NT2/D1 (cell line): ENCODE results near the gene CLDN10.

Source experiments
- DNase-seq: peaks from one replicate; pipeline ENCODE4 v3.0.0-alpha.2; 2011; ENCODE audit warnings: low read depth, low spot score
- H3K27me3 ChIP-seq: 2 replicates; pipeline ENCODE4 v1.6.0; 2011; ENCODE audit warnings: mild to moderate bottlenecking; ENCODE audit not compliant: insufficient read length, insufficient read depth
- H3K36me3 ChIP-seq: 2 replicates; pipeline ENCODE4 v1.6.1; 2011; ENCODE audit warnings: mild to moderate bottlenecking, low read length, mixed read lengths; ENCODE audit not compliant: insufficient read depth, insufficient read length
- H3K4me1 ChIP-seq: 2 replicates; pipeline ENCODE4 v1.5.1; 2011; ENCODE audit not compliant: insufficient read depth, insufficient read length
- H3K4me3 ChIP-seq: 2 replicates; pipeline ENCODE4 v1.5.1; 2011; ENCODE audit warnings: low read depth; ENCODE audit not compliant: insufficient read length
- H3K9ac ChIP-seq: 2 replicates; pipeline ENCODE4 v1.6.0; 2011; ENCODE audit warnings: low read depth; ENCODE audit not compliant: insufficient read length
- H3K9me3 ChIP-seq: 2 replicates; pipeline ENCODE4 v1.5.1; 2011; ENCODE audit warnings: mild to moderate bottlenecking, low read length; ENCODE audit not compliant: insufficient read depth
- SUZ12 ChIP-seq: IDR thresholded peaks from 2 replicates; pipeline ENCODE4 v1.6.1; 2011; ENCODE audit not compliant: insufficient read length, insufficient read depth; ENCODE audit errors: extremely low read depth
- YY1 ChIP-seq: IDR thresholded peaks from 2 replicates; pipeline ENCODE4 v1.6.1; 2011; ENCODE audit not compliant: insufficient read length, insufficient read depth
- ZNF274 ChIP-seq: IDR thresholded peaks from 2 replicates; pipeline ENCODE4 v1.6.1; 2011; ENCODE audit warnings: mild to moderate bottlenecking, low read depth, low read length

Gene CLDN10

DNA sequence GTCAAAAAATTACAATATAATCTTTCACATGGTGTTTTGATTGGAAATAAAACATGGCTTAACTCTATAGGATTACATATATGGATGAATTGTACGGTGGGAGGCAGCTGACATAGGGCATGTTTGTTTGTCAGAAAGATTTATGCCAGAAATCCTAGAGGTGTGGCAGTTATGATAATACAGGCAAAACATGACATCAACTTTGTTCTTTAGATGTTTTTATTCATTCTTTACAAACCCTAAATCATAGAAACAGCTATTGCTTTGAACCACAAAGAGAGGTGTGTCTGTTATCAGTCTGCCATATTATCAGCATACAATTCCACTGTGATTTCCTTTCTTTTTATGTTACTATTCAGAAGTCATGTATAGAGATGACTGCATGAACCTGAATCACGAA lies 8.2 kb upstream of the CLDN10 start:
- no peaks in the 10 kb centered on the region for H3K9me3 ChIP-seq
- no peak overlapping the region for H3K4me3 ChIP-seq
- H3K36me3 ChIP-seq, result no peaks in the 10 kb centered on the region
- no peaks in the 10 kb centered on the region for H3K27me3 ChIP-seq
- H3K9ac ChIP-seq, result no peak overlapping the region
- no peak for DNase-seq
- TF ChIP-seq SUZ12 (no peak), YY1 (no peak), ZNF274 (no peak)
- H3K4me1 ChIP-seq, result peaks cover 6% of the 10 kb centered on the region

DNA sequence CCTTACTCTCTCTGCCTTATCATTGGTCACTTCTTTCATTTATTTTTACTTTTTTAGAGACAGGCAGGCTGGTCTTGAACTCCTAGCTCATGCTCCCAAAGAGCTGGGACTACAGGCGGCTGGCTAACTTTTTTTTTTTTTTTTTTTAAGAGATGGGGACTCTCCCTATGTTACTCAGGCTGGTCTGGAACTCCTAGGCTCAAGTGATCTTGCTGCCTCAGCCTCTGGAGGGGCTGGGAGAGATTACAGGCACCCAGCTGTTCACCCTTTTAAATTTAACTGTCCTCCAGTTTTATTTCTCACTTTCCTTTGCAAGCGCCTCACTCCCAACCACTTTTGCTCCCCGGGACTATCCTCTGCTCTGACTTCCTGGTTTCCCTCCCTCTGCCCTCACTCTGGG lies 5.6 kb upstream of the CLDN10 start:
- H3K4me3 ChIP-seq, result no peak overlapping the region
- H3K27me3 ChIP-seq, result no peaks in the 10 kb centered on the region
- H3K9ac ChIP-seq, result peak overlapping the region; percentile 17
- H3K9me3 ChIP-seq, result no peaks in the 10 kb centered on the region
- peaks cover 8% of the 10 kb centered on the region for H3K4me1 ChIP-seq
- H3K36me3 ChIP-seq, result no peaks in the 10 kb centered on the region
- DNase-seq, result no peak
- TF ChIP-seq SUZ12 (no peak), YY1 (no peak), ZNF274 (no peak)

DNA sequence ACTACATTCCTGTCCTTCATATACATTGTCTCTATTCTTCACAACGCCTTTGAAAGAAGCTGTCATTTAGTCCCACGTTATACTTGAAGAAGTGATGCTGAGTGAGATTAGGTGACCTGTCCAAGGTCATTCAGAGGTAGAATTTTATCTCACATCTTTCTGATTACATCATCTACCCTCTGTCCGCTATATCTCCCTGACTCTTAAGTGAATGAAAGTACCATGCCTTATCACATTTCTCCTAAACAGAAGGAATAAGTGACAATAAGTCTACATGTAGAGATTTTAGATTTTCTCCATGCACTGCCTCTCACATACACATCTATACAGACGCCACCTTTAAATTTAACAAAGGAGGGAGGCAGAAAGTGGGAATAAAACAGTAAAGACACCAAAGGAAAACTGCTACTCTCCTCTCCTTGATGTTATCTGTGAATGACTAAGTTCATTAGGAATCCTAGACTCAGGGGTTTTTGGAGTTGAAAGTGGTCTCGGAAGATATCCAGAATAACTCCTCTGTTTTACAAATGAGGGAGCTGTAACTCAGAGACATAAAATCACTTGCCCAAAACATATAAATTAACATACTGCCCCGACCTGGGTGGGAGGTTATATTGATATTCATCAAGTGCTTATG lies 4.9 kb upstream of the CLDN10 start:
- Histone ChIP-seq H3K9ac (no peak overlapping the region), H3K27me3 (no peaks in the 10 kb centered on the region), H3K4me3 (no peak overlapping the region), H3K4me1 (peaks cover 10% of the 10 kb centered on the region), H3K9me3 (no peaks in the 10 kb centered on the region), H3K36me3 (no peaks in the 10 kb centered on the region)
- TF ChIP-seq YY1 (no peak), ZNF274 (no peak), SUZ12 (no peak)
- DNase-seq, result no peak

DNA sequence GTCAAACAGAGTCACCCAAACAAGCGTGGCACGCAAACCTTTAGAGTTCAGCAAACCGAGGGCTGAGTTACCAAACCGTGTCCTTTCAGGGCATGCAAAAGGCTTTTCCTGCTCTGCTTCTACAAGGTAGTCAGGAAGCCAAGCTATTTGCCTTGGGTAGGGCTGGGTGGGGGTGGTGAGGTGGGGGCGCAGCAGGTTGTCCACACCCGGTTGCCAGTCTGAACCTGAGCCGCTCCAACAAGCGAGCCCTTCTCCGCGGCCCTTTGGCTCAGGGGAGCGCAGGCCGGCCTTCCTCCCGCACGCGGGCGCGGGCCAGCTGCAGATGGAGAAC lies 347 bp upstream of the CLDN10 start:
- peaks cover 10% of the 10 kb centered on the region for H3K4me1 ChIP-seq
- TF ChIP-seq YY1, result no peak
- TF ChIP-seq ZNF274, result no peak
- no peak for TF ChIP-seq SUZ12
- H3K4me3 ChIP-seq, result no peak overlapping the region
- no peak overlapping the region for H3K9ac ChIP-seq
- no peak for DNase-seq
- no peaks in the 10 kb centered on the region for H3K9me3 ChIP-seq
- H3K36me3 ChIP-seq, result peaks cover 4% of the 10 kb centered on the region
- H3K27me3 ChIP-seq, result no peaks in the 10 kb centered on the region

DNA sequence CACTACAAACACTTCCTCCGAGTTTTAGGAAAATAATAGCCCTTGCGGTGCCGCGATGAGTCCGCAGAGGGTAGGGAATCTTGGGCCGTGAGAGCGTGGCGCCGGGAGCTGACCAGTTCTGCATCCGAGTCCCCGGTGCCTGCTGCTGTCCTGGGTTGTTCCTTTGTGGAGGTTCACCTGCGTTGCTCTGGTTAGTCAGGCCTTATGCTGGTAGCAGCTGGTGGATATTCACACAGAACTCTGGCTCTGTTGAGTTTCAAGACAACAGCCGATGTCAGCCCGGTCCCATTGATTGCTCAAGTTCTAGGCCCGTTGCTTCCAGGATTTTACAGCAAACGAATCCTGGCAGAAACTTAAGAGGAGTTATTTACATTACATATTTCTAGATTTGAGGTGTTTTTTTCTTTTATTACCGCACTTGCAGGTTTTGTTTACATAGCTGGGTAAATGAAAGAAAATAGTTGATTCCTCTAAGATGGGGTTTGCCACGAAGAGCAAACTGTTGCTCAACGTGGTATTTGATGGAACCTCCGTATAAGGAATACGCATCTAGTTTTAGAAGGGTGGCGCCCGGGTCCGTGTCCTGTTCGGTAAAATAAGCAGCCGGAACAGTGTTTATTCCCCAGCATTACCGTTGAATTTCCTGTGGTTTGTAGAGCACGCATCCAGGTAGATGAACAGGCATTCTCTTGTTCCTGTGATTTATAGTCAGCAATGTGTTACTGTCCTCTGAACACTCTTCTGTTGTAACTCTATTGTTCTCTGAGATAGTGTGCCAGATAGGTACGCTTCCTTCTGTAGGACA lies 1.3 kb downstream of the CLDN10 start:
- TF ChIP-seq ZNF274, result no peak
- no peak for TF ChIP-seq YY1
- TF ChIP-seq SUZ12, result no peak
- Histone ChIP-seq H3K9me3 (no peaks in the 10 kb centered on the region), H3K9ac (peak overlapping the region; percentile 85), H3K36me3 (peaks cover 4% of the 10 kb centered on the region), H3K27me3 (no peaks in the 10 kb centered on the region), H3K4me1 (peaks cover 6% of the 10 kb centered on the region), H3K4me3 (peak overlapping the region; percentile 81)
- DNase-seq, result no peak

DNA sequence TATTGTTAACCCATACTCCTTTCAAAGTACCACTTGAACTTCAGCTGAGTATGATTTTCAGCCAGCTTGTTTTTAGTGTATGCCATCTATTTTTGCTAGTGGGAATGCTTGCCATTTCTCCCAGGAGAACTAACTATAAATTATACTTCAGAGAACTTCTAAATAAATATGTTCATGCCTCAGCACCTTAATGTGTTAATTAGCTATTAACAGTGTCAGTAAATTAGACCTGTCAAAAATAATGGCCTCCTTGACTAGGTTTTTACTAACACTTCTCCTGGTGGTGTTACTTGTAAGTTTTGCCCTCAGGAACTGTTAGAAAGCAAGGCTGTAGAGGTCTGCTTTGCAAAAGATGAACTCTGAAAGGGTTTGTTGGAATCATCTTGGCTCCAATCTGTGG lies 4.5 kb downstream of the CLDN10 start:
- H3K4me1 ChIP-seq, result peaks cover 3% of the 10 kb centered on the region
- no peaks in the 10 kb centered on the region for H3K9me3 ChIP-seq
- no peak overlapping the region for H3K9ac ChIP-seq
- DNase-seq, result no peak
- peaks cover 22% of the 10 kb centered on the region for H3K36me3 ChIP-seq
- H3K27me3 ChIP-seq, result no peaks in the 10 kb centered on the region
- no peak overlapping the region for H3K4me3 ChIP-seq
- no peak for TF ChIP-seq YY1
- no peak for TF ChIP-seq SUZ12
- TF ChIP-seq ZNF274, result no peak

DNA sequence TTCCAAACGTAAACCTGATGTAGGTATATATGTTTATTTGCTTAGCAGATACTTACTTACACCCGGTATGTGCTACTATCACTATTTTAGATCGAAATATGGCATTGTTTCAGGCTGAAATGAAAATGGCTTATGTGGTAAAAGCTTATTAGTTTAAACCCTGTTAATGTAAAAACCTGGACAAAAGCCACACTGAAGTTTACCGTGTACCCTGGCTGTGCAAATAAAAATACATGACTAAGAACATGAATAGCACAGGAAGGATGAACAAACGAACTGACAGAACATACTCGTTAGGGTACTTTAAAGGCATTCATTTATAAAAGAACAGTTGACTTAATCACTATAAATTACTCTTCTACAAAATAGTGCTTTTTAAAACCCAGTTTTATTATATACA lies 6.6 kb downstream of the CLDN10 start:
- H3K36me3 ChIP-seq, result peaks cover 22% of the 10 kb centered on the region
- no peaks in the 10 kb centered on the region for H3K27me3 ChIP-seq
- H3K4me3 ChIP-seq, result no peak overlapping the region
- DNase-seq, result no peak
- H3K9me3 ChIP-seq, result no peaks in the 10 kb centered on the region
- TF ChIP-seq SUZ12 (no peak), ZNF274 (no peak)
- H3K4me1 ChIP-seq, result peaks cover under 1% of the 10 kb centered on the region
- no peak overlapping the region for H3K9ac ChIP-seq
